ENCODE results near the gene ROCK2.
"Not testable (repeated sequence)": the region's sequence is repeated elsewhere in the genome, so short reads cannot be mapped to it uniquely, and the experiment has no call there.

The ROCK2 gene

DNA sequence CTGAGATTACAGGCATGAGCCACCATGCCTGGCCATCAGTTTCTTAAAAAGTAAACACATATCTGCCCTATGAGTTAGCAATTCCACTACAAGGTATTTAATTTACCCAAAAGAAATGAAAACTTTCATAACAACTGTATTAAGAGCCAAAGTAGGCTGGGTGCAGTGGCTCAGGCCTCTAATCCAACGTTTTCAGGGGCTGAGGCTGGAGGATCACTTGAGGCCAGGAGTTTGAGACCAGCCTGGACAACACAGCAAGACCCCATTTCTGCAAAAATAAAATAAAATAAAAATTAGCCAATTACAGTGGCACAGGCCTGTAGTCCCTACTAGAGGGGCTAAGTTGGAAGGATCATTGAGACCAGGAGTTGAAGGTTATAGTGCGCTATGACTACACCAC, 6.5 kb downstream of the ROCK2 start:
- peaks cover 36% of the 10 kb centered on the region for H3K4me1 Mint-ChIP-seq
- no peak for ATAC-seq
- H3K27me3 Mint-ChIP-seq = no peaks in the 10 kb centered on the region
- H3K9me3 Mint-ChIP-seq = peaks cover under 1% of the 10 kb centered on the region
- peaks cover 1% of the 10 kb centered on the region for H3K36me3 Mint-ChIP-seq
- no peak overlapping the region for H3K27ac Mint-ChIP-seq
- H3K4me3 Mint-ChIP-seq = no peak overlapping the region

DNA sequence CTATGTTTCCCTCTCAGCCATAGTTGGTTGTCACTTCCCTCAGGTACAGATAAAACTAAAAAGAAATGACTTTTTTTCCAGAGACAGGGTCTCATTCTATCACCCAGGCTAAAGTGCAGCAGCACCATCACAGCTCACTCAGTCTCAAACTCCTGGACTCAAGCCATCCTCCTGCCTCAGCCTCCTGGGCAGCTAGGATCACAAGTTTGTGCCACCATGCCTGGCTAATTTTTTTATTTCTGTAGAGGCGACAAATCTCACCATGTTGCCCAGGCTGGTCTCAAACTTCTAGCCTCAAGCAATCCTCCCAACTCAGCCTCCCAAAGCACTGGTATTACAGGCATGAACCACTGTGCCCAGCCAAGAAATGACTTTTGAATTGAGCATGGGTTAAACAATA, 8.2 kb downstream of the ROCK2 start:
- Mint-ChIP-seq H3K27ac (no peak overlapping the region), H3K9me3 (peaks cover 3% of the 10 kb centered on the region), H3K36me3 (peaks cover 5% of the 10 kb centered on the region), H3K4me1 (peaks cover 34% of the 10 kb centered on the region), H3K4me3 (no peak overlapping the region), H3K27me3 (no peaks in the 10 kb centered on the region)
- ATAC-seq = no peak

DNA sequence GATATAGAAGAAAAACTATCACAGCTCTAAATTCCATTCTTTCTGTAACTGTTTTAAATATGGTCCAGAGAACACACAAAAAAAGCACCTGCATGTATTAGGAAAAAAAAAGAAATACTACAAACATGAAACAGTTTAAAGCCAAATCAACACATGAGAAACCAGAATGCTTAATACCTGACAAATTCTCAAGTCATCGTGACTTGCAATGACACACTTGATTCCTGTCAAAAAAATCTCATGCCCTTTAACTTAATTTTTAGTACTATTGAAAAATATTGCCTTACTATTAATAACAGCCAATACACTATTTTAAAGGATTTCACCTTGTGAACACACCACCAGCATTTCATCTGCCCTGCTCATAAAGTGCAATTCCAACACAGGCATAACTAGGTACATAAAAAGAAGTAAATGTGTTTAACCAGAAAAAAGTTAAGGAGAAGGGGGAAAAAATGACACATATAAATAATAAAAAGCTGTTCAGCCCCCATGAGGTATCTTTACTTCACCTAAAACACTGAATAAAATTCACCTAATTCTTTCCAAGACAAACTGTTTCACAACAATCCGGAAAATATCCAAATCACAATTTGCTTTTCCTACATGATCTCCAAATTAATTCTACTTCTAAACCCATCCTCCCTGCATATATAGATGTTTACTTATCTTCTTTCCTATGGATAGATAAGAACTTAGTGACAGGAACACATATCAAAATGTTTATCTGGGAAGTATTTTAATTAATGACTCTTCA, 10.8 kb downstream of the ROCK2 start:
- H3K4me1 Mint-ChIP-seq = peaks cover 26% of the 10 kb centered on the region
- H3K27ac Mint-ChIP-seq = no peak overlapping the region
- H3K27me3 Mint-ChIP-seq = no peaks in the 10 kb centered on the region
- peaks cover 5% of the 10 kb centered on the region for H3K36me3 Mint-ChIP-seq
- no peak overlapping the region for H3K4me3 Mint-ChIP-seq
- ATAC-seq = no peak
- peaks cover 6% of the 10 kb centered on the region for H3K9me3 Mint-ChIP-seq

DNA sequence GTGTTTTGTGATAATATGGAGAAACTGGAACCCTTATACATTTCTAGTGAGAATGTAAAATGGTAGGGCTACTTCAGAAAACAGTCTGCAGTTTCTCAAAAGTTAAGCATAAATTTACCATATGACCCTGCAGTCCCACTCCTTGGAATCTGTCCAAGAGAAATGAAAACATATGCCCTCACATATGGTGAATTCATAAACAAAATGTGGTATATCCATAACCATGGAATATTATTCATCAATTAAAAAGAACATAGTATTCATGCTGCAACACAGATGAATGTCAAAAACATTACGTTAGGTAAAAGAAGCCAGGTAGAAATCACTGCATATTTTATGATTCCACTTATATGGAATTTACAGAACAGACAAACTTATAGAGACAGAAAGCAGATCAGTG, 11.8 kb downstream of the ROCK2 start:
- Mint-ChIP-seq H3K4me3 (no peak overlapping the region), H3K36me3 (peaks cover 5% of the 10 kb centered on the region), H3K4me1 (peaks cover 34% of the 10 kb centered on the region), H3K27ac (no peak overlapping the region), H3K9me3 (peaks cover 6% of the 10 kb centered on the region), H3K27me3 (no peaks in the 10 kb centered on the region)
- ATAC-seq = no peak

DNA sequence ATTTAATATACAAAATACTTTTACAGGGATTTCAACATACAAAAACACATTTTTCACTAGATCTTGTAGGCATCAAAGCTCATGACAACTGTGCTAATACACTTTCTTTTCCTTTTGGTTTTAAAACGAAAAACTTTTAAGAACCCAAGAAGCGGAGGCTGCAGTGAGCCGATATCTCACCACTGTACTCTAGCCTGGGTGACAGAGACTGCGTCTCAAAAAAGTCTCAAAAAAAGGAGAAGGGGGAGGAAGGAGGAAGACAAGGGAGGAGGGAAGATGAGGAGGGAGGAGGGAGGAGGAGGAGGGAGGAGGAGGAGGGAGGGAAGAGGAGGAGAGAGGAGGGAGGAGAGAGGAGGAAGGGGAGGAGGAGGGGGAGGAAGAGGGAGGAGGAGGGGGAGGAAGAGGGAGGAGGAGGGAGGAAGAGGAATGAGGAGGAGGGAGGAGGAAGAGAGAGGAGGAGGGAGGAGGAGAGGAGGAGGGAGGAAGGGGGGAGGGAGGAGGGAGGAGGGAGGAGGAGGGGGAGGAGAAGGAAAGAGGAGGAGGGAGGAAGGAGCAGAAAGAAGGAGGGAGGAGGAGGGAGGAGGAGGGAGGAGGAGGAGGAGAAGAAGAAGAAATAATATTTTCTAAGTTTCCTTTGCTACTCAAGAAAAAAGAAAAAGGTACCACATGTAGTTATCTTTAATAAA, 13.8 kb downstream of the ROCK2 start:
- no peak overlapping the region for H3K4me3 Mint-ChIP-seq
- no peak for ATAC-seq
- no peaks in the 10 kb centered on the region for H3K27me3 Mint-ChIP-seq
- H3K9me3 Mint-ChIP-seq = peaks cover 6% of the 10 kb centered on the region
- peaks cover 33% of the 10 kb centered on the region for H3K4me1 Mint-ChIP-seq
- no peak overlapping the region for H3K27ac Mint-ChIP-seq
- peaks cover 5% of the 10 kb centered on the region for H3K36me3 Mint-ChIP-seq

DNA sequence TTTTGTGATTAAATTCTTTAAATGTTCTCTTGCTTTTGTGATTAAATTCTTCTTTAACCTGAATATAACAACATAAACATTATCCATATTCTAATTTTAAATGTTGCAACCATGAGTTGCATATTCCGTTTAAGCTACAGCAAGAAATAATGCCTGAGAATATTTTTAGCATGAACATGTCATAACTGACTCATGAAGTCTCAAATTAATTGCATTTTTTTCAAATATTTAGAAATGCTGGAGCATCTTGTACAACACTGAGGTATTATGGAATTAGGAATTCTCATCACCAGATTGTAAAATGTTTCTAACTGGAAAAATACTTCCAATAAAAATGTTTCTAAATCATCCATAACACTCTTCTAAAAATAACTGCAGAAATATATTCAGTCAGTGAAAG, 14.7 kb downstream of the ROCK2 start:
- Mint-ChIP-seq H3K9me3 (peaks cover 6% of the 10 kb centered on the region), H3K27ac (no peak overlapping the region), H3K27me3 (no peaks in the 10 kb centered on the region), H3K4me1 (peaks cover 24% of the 10 kb centered on the region), H3K36me3 (peaks cover 5% of the 10 kb centered on the region), H3K4me3 (no peak overlapping the region)
- no peak for ATAC-seq

DNA sequence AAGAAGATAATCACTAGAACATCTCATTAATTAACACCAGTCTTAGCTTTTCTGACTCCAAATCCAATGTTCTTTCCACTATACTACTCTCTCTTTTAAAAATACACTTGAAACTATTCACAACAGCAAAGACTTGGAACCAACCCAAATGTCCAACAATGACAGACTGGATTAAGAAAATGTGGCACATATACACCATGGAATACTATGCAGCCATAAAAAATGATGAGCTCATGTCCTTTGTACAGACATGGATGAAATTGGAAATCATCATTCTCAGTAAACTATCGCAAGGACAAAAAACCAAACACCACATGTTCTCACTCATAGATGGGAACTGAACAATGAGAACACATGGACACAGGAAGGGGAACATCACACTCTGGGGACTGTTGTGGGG, 15.9 kb downstream of the ROCK2 start:
- H3K36me3 Mint-ChIP-seq, H3K4me3 Mint-ChIP-seq, H3K27me3 Mint-ChIP-seq, H3K9me3 Mint-ChIP-seq, ATAC-seq, H3K27ac Mint-ChIP-seq: not testable (repeated sequence)
- H3K4me1 Mint-ChIP-seq = peaks cover 30% of the 10 kb centered on the region

DNA sequence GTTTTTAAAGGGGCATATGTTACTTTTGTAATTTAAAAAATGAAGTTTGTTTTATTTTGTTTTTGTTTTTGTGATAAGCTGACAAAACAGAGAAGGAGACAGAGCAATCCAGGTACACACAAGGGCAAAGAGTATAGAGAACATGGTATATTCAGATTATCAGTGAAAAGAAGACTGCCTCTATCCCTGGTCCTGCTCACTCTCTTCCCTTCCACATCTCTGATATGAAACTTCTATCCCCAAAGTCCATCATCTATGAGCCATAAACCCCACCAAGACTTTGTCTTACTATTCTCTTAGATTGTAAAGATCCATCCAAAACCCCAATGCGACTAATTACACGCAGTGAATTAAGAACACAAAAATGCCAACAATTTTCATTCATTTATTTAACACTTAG, 16.6 kb downstream of the ROCK2 start:
- Mint-ChIP-seq H3K4me1 (peaks cover 34% of the 10 kb centered on the region), H3K27me3 (no peaks in the 10 kb centered on the region), H3K36me3 (peaks cover 4% of the 10 kb centered on the region), H3K9me3 (peaks cover 5% of the 10 kb centered on the region), H3K4me3 (no peak overlapping the region), H3K27ac (no peak overlapping the region)
- no peak for ATAC-seq

DNA sequence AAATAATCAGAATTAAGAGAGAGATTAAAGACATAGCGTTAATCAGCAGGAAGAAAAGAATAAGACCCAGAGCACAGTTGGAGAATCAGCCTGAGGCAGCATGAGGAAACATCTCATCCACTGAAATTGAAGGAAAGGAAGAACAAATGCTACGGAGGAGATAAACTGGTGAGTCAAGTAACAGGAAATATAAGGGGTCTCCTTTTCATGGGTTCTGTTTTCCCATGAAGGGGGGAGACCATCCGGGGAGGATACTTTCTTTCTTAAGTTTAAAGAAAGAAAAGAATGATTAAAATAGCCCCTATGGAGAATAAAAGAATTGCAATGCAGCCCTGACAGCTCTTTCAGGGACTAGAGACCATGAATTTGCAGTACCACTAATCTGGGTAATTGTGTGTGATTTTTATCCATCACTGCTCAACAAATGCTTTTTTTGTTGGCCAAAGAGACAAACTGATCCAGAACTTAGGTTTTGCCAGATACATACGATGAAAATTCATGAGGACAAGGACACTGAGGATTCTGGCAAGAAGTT, 17.7 kb downstream of the ROCK2 start:
- H3K9me3 Mint-ChIP-seq = peaks cover 3% of the 10 kb centered on the region
- no peak overlapping the region for H3K27ac Mint-ChIP-seq
- H3K36me3 Mint-ChIP-seq = no peaks in the 10 kb centered on the region
- H3K27me3 Mint-ChIP-seq = no peaks in the 10 kb centered on the region
- H3K4me1 Mint-ChIP-seq = peaks cover 34% of the 10 kb centered on the region
- ATAC-seq = no peak
- no peak overlapping the region for H3K4me3 Mint-ChIP-seq

DNA sequence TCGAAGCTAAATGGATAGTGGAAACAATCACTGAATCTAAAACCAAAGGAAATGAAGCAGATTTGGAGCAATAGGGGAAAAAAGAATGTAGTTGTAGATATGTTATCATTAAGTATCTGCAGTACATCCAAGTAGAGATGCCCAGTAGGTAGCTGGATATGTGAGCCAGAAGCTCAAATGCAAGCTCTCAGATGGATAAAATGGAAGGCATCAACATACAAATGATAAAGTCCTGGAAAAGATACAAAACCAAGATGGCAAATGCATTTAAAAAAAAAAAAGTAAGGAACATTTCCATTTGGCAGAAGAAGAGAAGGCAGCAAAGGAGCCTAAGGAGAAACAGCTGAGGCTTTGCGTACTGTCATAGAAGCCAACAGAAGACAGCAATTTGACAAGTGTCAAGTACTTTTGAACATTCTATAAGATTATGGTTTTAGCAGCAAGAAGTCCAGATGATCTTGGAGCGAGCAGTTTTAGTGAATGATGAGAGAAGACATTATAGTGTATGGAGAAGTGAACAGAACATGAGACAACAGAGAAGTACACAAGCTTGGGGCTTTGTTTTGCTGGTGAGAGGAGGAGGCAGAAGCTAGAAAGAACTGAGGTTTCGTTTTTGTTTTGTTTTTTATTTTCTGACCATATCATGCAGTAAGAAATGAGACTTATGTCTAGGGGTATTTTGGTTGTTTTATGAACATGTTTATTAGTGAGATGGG, 18.3 kb downstream of the ROCK2 start:
- Mint-ChIP-seq H3K27ac (no peak overlapping the region), H3K27me3 (no peaks in the 10 kb centered on the region), H3K4me3 (no peak overlapping the region), H3K4me1 (peaks cover 34% of the 10 kb centered on the region), H3K36me3 (no peaks in the 10 kb centered on the region), H3K9me3 (peaks cover 3% of the 10 kb centered on the region)
- ATAC-seq = no peak

DNA sequence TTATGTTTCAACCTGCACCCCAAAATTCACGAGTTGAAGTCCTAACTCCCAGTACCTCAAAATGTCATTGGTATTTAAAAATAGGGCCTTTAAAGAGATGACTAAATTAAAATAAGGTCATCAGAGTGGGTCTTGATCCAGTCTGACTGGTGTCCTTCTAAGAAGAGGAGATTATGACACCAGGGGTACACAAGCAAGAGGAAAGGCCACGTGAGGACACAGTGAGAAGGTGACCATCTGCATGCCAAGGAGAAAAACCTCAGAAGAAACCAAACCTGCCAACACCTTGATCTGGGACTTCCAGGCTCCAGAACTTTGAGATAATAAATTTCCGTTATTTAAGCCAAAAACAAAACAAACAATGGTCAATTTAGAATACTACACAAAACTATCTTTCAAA, 22.6 kb downstream of the ROCK2 start:
- peaks cover 24% of the 10 kb centered on the region for H3K4me1 Mint-ChIP-seq
- no peak overlapping the region for H3K27ac Mint-ChIP-seq
- no peaks in the 10 kb centered on the region for H3K27me3 Mint-ChIP-seq
- ATAC-seq = no peak
- H3K4me3 Mint-ChIP-seq = no peak overlapping the region
- no peaks in the 10 kb centered on the region for H3K9me3 Mint-ChIP-seq
- peaks cover 5% of the 10 kb centered on the region for H3K36me3 Mint-ChIP-seq

DNA sequence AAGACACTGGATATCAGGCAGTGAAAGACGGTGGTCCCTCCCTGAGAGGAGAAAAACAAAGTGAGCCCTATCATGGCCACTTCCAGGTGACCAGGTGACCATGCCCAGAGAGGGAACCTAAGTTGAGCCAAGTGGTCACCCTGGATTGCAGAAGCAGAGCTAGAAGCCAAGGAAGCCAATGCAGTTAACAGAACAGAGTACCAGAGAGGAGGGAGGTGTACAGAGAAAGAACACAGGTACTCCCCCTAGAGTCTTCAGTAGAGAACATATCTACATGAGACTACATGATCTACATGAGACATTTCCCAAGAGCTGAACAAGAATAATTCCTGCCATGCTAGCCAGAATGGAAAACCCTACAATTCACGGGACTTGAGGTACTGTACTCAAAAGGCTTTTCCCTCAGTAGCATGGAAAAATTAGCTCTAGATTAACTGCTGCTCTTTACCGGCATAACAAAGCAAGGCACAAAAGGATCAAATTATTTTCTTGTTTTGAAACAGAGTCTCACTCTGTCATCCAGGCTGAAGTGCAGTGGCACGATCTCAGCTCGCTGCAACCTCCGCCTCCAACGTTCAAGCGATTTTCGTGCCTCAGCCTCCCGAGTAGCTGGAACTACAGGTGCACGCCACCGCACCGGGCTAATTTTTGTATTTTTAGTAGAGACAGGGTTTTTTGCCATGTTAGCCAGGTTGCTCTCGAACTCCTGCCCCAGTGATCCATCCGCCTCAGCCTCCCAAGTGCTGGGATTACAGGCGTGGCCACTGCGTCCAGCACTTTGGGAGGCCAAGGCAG, 23.5 kb downstream of the ROCK2 start:
- H3K27ac Mint-ChIP-seq = no peak overlapping the region
- peaks cover 24% of the 10 kb centered on the region for H3K4me1 Mint-ChIP-seq
- H3K9me3 Mint-ChIP-seq = no peaks in the 10 kb centered on the region
- peaks cover 5% of the 10 kb centered on the region for H3K36me3 Mint-ChIP-seq
- ATAC-seq = no peak
- H3K4me3 Mint-ChIP-seq = no peak overlapping the region
- H3K27me3 Mint-ChIP-seq = no peaks in the 10 kb centered on the region

DNA sequence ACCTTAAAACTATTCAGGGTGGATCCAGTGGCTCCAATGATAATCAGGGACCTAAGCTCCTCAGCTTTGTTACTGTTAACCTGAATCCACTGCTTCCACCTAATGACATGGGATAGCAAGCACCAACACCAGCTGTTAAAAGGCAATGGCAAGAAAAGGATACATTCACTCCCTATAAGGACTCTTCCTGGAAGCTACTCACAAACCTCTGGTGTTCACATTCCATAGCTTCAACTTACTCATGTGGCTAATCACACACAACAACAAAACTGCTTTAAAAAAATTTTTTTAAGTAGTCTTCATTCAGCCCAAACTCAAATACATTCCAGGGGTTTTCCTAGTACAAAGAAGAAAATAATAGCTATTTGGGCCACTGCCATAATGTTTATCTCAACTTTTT, 24.5 kb downstream of the ROCK2 start:
- no peak for ATAC-seq
- no peaks in the 10 kb centered on the region for H3K27me3 Mint-ChIP-seq
- H3K27ac Mint-ChIP-seq = no peak overlapping the region
- H3K9me3 Mint-ChIP-seq = no peaks in the 10 kb centered on the region
- no peak overlapping the region for H3K4me3 Mint-ChIP-seq
- H3K4me1 Mint-ChIP-seq = peaks cover 24% of the 10 kb centered on the region
- H3K36me3 Mint-ChIP-seq = peaks cover 5% of the 10 kb centered on the region

DNA sequence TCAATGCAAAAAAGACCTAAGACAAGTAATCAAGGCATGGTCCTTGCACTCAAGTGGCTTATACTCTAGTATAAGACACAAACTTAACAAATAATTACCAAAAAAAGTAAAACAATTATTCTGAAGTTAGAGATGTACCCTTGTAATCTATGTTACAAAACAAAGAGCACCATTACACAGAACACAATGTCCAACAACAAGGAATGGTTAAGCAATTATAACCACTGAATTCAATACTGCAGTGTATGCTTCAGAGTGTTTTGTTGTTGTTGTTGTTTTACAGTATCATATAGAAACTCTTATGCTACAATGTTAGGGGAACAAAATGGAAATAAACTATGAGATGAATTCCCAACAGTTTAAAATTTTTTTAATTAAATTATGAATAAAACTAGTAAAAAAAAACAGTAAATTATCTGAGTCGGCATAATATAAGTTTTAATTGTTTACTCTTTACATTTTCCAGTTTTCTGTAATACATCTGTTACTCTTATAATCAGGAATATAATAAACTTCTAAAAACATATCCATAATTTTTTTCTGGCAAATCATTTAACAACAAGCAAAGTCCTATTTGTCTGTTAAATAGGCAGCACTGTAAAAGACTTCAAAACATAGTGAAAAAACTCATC, 29.2 kb downstream of the ROCK2 start:
- Mint-ChIP-seq H3K9me3 (no peaks in the 10 kb centered on the region), H3K4me1 (peaks cover 10% of the 10 kb centered on the region), H3K4me3 (no peak overlapping the region), H3K27ac (no peak overlapping the region), H3K36me3 (peaks cover 5% of the 10 kb centered on the region), H3K27me3 (no peaks in the 10 kb centered on the region)
- no peak for ATAC-seq

Data from stimulated activated memory B cell treated with anti-CD40 and anti-IgM and Interleukin-4, amounts not matched to agents 10 μg/mL and 1 μg/mL and 100 μg/mL, for 72 hours (primary cell).